HepG2 (cell line): ENCODE data around the gene LY6G5B. TPM values are rescaled to one million over a fixed set of nuclear protein-coding genes. Genes with fewer than 3 reads are reported as not detected.

ENCODE experiments used
- BRD4 ChIP-seq: sonication (generic); formaldehyde crosslinking; IDR thresholded peaks from 2 replicates; pipeline ENCODE4 v1.4.0; 2020; ENCODE audit warnings: missing genetic modification reagents
- FOXK1 ChIP-seq: sonication (generic); formaldehyde crosslinking; IDR thresholded peaks from 2 replicates; pipeline ENCODE4 v1.4.0; 2020; ENCODE audit warnings: low read depth, missing genetic modification reagents, borderline replicate concordance
- JUN ChIP-seq: sonication (generic); formaldehyde crosslinking; IDR thresholded peaks from 2 replicates; pipeline ENCODE4 v1.4.0; 2020; ENCODE audit warnings: mild to moderate bottlenecking, missing genetic modification reagents
- ZFX ChIP-seq: sonication (generic); formaldehyde crosslinking; IDR thresholded peaks from 2 replicates; pipeline ENCODE4 v1.4.0; 2020; ENCODE audit warnings: mild to moderate bottlenecking, low read depth, missing genetic modification reagents, moderate library complexity
- ZNF407 ChIP-seq: sonication (generic); formaldehyde crosslinking; IDR thresholded peaks from one replicate; pipeline ENCODE4 v1.5.1; 2020; ENCODE audit warnings: mild to moderate bottlenecking, missing genetic modification reagents; ENCODE audit errors: not compliant biosample characterization
- ZNF792 ChIP-seq: IDR thresholded peaks from 2 replicates; pipeline ENCODE4 v1.6.1; 2016
- polyA plus RNA-seq, 8 experiments: library from polyadenylated mRNA; depleted of rRNA in 3 of 8; stranded (reverse) in 7 of 8; unstranded in 1 of 8; fragments of >200 nt; fragmentation: Illumina TruSeq in 4 of 8; extraction: Trizol in 4 of 8; gene quantifications; 2 replicates each; pipeline versions ENCODE4 v1.2.1 to v1.2.3, GENCODE V29; 2011 to 2016; ENCODE audit warnings: low read depth in 4 of 8, missing spikeins in 1 of 8, mixed read lengths in 1 of 8; ENCODE audit not compliant: insufficient read depth in 1 of 8
- total RNA-seq, 5 experiments: library from RNA; depleted of rRNA; stranded (reverse); fragments of >200 nt; fragmentation: Illumina TruSeq; extraction: Trizol; gene quantifications; 2 replicates each; pipeline ENCODE4 v1.2.3, GENCODE V29; 2016; ENCODE audit warnings: low read depth in 1 of 5
- TF ChIP-seq, protein P1 (sequence below): sonication (generic); formaldehyde crosslinking; IDR thresholded peaks from 2 replicates; pipeline ENCODE4 v1.4.0; 2020; ENCODE audit warnings: missing genetic modification reagents
- TF ChIP-seq, protein P2 (sequence below): sonication (generic); formaldehyde crosslinking; IDR thresholded peaks from 2 replicates; pipeline ENCODE4 v1.9.0; 2021; ENCODE audit warnings: mild to moderate bottlenecking, missing genetic modification reagents

LY6G5B gene
- total and polyA plus RNA-seq, 2 of the 13 experiments (the other 11 are each of a cell fraction or from before 2014, with no cell fraction given): 7.8 to 15.7 TPM

DNA sequence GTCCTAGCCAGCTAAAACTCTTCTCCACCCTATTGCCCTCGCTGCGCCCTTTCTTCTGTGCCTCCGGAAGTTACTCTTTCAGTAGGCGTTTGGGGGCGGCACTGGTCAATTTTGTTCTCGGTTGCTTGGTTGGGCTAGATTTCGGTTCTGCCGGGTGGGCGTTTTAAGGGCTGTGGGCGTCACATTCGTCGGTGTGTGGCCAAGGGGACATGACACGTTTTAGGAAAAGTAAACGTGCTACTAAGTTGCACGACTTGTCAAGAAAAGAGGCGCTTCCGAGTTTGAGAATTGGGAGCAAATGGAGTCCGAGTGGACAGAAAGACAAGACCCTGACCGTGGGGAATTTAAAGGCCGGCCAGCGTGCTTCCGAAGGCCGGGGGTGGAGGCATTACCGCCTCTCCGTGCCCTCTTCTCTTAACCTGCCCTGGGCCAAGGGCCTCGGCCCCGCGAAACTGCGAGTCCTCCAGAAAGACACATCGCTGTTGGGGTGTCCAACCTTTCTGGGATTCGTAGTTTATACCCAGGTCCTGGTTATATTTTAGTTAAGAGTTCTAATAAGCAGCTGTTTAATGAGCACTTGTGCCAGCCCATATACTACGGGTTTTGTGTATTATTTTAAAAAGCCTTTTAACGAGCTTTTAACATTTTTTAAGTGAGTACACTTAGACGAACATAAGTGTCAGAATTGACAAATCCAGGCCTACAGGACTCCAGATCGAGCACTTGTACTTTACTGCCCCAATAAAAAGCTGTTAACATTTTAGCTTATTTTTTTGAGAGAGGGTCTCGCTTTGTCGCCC, 16.7 kb upstream of the LY6G5B start (continued):
- TF ChIP-seq ZNF407 (no peak), JUN (CRISPR knock-in tag) (no peak; the same call in 1 of the 2 replicates), ZFX (peak; percentile 48; the same call in 1 of the 2 replicates), BRD4 (CRISPR knock-in tag) (0 out of 2 replicates have a peak, but pooled peaks have one; percentile 22), FOXK1 (CRISPR knock-in tag) (no peak), ZNF792 (CRISPR knock-in tag) (peak; percentile 40; the same call in 1 of the 2 replicates)
- TF ChIP-seq, protein P1, sequence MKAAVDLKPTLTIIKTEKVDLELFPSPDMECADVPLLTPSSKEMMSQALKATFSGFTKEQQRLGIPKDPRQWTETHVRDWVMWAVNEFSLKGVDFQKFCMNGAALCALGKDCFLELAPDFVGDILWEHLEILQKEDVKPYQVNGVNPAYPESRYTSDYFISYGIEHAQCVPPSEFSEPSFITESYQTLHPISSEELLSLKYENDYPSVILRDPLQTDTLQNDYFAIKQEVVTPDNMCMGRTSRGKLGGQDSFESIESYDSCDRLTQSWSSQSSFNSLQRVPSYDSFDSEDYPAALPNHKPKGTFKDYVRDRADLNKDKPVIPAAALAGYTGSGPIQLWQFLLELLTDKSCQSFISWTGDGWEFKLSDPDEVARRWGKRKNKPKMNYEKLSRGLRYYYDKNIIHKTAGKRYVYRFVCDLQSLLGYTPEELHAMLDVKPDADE (CRISPR knock-in tag): no peak
- TF ChIP-seq, protein P2, sequence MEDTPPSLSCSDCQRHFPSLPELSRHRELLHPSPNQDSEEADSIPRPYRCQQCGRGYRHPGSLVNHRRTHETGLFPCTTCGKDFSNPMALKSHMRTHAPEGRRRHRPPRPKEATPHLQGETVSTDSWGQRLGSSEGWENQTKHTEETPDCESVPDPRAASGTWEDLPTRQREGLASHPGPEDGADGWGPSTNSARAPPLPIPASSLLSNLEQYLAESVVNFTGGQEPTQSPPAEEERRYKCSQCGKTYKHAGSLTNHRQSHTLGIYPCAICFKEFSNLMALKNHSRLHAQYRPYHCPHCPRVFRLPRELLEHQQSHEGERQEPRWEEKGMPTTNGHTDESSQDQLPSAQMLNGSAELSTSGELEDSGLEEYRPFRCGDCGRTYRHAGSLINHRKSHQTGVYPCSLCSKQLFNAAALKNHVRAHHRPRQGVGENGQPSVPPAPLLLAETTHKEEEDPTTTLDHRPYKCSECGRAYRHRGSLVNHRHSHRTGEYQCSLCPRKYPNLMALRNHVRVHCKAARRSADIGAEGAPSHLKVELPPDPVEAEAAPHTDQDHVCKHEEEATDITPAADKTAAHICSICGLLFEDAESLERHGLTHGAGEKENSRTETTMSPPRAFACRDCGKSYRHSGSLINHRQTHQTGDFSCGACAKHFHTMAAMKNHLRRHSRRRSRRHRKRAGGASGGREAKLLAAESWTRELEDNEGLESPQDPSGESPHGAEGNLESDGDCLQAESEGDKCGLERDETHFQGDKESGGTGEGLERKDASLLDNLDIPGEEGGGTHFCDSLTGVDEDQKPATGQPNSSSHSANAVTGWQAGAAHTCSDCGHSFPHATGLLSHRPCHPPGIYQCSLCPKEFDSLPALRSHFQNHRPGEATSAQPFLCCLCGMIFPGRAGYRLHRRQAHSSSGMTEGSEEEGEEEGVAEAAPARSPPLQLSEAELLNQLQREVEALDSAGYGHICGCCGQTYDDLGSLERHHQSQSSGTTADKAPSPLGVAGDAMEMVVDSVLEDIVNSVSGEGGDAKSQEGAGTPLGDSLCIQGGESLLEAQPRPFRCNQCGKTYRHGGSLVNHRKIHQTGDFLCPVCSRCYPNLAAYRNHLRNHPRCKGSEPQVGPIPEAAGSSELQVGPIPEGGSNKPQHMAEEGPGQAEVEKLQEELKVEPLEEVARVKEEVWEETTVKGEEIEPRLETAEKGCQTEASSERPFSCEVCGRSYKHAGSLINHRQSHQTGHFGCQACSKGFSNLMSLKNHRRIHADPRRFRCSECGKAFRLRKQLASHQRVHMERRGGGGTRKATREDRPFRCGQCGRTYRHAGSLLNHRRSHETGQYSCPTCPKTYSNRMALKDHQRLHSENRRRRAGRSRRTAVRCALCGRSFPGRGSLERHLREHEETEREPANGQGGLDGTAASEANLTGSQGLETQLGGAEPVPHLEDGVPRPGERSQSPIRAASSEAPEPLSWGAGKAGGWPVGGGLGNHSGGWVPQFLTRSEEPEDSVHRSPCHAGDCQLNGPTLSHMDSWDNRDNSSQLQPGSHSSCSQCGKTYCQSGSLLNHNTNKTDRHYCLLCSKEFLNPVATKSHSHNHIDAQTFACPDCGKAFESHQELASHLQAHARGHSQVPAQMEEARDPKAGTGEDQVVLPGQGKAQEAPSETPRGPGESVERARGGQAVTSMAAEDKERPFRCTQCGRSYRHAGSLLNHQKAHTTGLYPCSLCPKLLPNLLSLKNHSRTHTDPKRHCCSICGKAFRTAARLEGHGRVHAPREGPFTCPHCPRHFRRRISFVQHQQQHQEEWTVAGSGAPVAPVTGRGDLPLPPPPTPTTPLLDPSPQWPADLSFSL (CRISPR knock-in tag): peak; percentile 37; the same call in 1 of the 2 replicates
